H9 (cell line): ENCODE results near the gene DCAF11. TPM values are rescaled to one million over a fixed set of nuclear protein-coding genes. Genes with fewer than 3 reads are reported as not detected.

ENCODE experiments used
- DNase-seq: peaks from one replicate; pipeline ENCODE4 v3.0.0-alpha.2; 2017
- H2AFZ ChIP-seq: one replicate; pipeline ENCODE4 v1.6.1; 2013; ENCODE audit warnings: mild to moderate bottlenecking, low read length, control low read depth, moderate library complexity
- H2AK5ac ChIP-seq: 2 replicates; pipeline ENCODE4 v1.6.1; 2013; ENCODE audit warnings: low read length, control low read depth, mixed read lengths; ENCODE audit not compliant: insufficient read length
- H2BK120ac ChIP-seq: one replicate; pipeline ENCODE4 v1.6.1; 2013; ENCODE audit warnings: low read depth, mild to moderate bottlenecking, low read length, control low read depth, inconsistent platforms; ENCODE audit not compliant: poor library complexity, severe bottlenecking
- H2BK12ac ChIP-seq: 2 replicates; pipeline ENCODE4 v1.6.1; 2013; ENCODE audit warnings: low read length, control low read depth, mixed read lengths, low read depth; ENCODE audit not compliant: insufficient read length
- H2BK15ac ChIP-seq: 2 replicates; pipeline ENCODE4 v1.6.1; 2013; ENCODE audit warnings: low read depth, low read length, control low read depth
- H2BK20ac ChIP-seq: one replicate; pipeline ENCODE4 v1.6.1; 2013; ENCODE audit warnings: low read depth, mild to moderate bottlenecking, low read length, control low read depth, inconsistent platforms; ENCODE audit not compliant: poor library complexity, severe bottlenecking
- H2BK5ac ChIP-seq: 2 replicates; pipeline ENCODE4 v1.6.1; 2013; ENCODE audit warnings: low read length, control low read depth, mixed read lengths; ENCODE audit not compliant: insufficient read length
- H3K14ac ChIP-seq: 2 replicates; pipeline ENCODE4 v1.6.1; 2013; ENCODE audit warnings: low read length, control low read depth; ENCODE audit not compliant: insufficient read depth
- H3K18ac ChIP-seq: 2 replicates; pipeline ENCODE4 v1.6.1; 2013; ENCODE audit warnings: low read depth, mild to moderate bottlenecking, mixed read lengths, low read length, control low read depth; ENCODE audit not compliant: insufficient read length
- H3K23ac ChIP-seq: 2 replicates; pipeline ENCODE4 v1.6.1; 2013; ENCODE audit warnings: low read length, control low read depth, mixed read lengths, low read depth; ENCODE audit not compliant: insufficient read length
- H3K23me2 ChIP-seq: 2 replicates; pipeline ENCODE4 v1.6.1; 2013; ENCODE audit warnings: low read depth, mild to moderate bottlenecking, mixed read lengths, low read length, control low read depth; ENCODE audit not compliant: insufficient read length, poor library complexity, severe bottlenecking
- H3K27ac ChIP-seq: 2 replicates; pipeline ENCODE4 v1.5.1; 2013; ENCODE audit warnings: low read length, control low read depth, mixed read lengths, low read depth; ENCODE audit not compliant: insufficient read length
- H3K27me3 ChIP-seq: 2 replicates; pipeline ENCODE4 v1.6.1; 2013; ENCODE audit warnings: low read length, control low read depth, inconsistent platforms; ENCODE audit not compliant: insufficient read depth
- H3K4ac ChIP-seq: 2 replicates; pipeline ENCODE4 v1.6.1; 2013; ENCODE audit warnings: low read depth, mild to moderate bottlenecking, control low read depth, inconsistent platforms, low read length, moderate library complexity
- H3K4me1 ChIP-seq: 2 replicates; pipeline ENCODE4 v1.6.1; 2013; ENCODE audit warnings: low read length, control low read depth, inconsistent platforms; ENCODE audit not compliant: insufficient read depth
- H3K4me2 ChIP-seq: 2 replicates; pipeline ENCODE4 v1.6.1; 2013; ENCODE audit warnings: low read length, control low read depth, mixed read lengths; ENCODE audit not compliant: insufficient read length, insufficient read depth
- H3K56ac ChIP-seq: 2 replicates; pipeline ENCODE4 v1.6.1; 2013; ENCODE audit warnings: low read depth, mild to moderate bottlenecking, mixed read lengths, low read length, control low read depth; ENCODE audit not compliant: insufficient read length
- H3K79me1 ChIP-seq: 2 replicates; pipeline ENCODE4 v1.6.1; 2013; ENCODE audit warnings: low read depth, mild to moderate bottlenecking, moderate library complexity, low read length, control low read depth, inconsistent platforms; ENCODE audit not compliant: insufficient read depth, poor library complexity, severe bottlenecking
- H3K79me2 ChIP-seq: 2 replicates; pipeline ENCODE4 v1.6.1; 2013; ENCODE audit warnings: low read length, control low read depth, inconsistent platforms; ENCODE audit not compliant: insufficient read depth
- H3K9ac ChIP-seq: 2 replicates; pipeline ENCODE4 v1.6.1; 2013; ENCODE audit warnings: low read length, control low read depth, mixed read lengths; ENCODE audit not compliant: insufficient read length; ENCODE audit errors: extremely low read depth
- H3K9me3 ChIP-seq: one replicate; pipeline ENCODE4 v1.6.1; 2013; ENCODE audit warnings: low read depth, low read length, inconsistent platforms; ENCODE audit not compliant: control insufficient read depth
- H3T11ph ChIP-seq: one replicate; pipeline ENCODE4 v1.6.1; 2013; ENCODE audit warnings: mild to moderate bottlenecking, low read length, control low read depth, inconsistent platforms
- H4K20me1 ChIP-seq: one replicate; pipeline ENCODE4 v1.6.1; 2013; ENCODE audit not compliant: control insufficient read depth, insufficient read length, insufficient read depth
- H4K5ac ChIP-seq: 2 replicates; pipeline ENCODE4 v1.6.1; 2013; ENCODE audit warnings: low read depth, mild to moderate bottlenecking, mixed read lengths, low read length, control low read depth; ENCODE audit not compliant: insufficient read length
- H4K8ac ChIP-seq: replicated peaks from 2 replicates; pipeline ENCODE4 v1.6.1; 2013; ENCODE audit warnings: low read length, control low read depth, mixed read lengths, low read depth; ENCODE audit not compliant: insufficient read length
- H4K91ac ChIP-seq: 2 replicates; pipeline ENCODE4 v1.6.1; 2013; ENCODE audit warnings: low read depth, mild to moderate bottlenecking, moderate library complexity, mixed read lengths, low read length, control low read depth; ENCODE audit not compliant: insufficient read length
- H3K27ac Mint-ChIP-seq, 3 experiments: 2 replicates in 2 of 3; 3 replicates in 1 of 3; pipeline ENCODE4 v1.8.0; 2020 to 2021; ENCODE audit warnings: mixed read lengths in 3 of 3, mild to moderate bottlenecking in 1 of 3, moderate library complexity in 1 of 3
- H3K27me3 Mint-ChIP-seq: 2 replicates; pipeline ENCODE4 v1.8.0; 2021; ENCODE audit warnings: low read depth, mild to moderate bottlenecking, moderate library complexity, mixed read lengths
- H3K36me3 Mint-ChIP-seq, 3 experiments: 2 replicates in 2 of 3; 3 replicates in 1 of 3; pipeline ENCODE4 v1.8.0; 2020 to 2021; ENCODE audit warnings: low read depth in 3 of 3, mixed read lengths in 3 of 3; ENCODE audit not compliant: insufficient read depth in 1 of 3
- H3K4me1 Mint-ChIP-seq, 2 experiments: 2 replicates each; pipeline ENCODE4 v1.8.0; 2020; ENCODE audit warnings: mixed read lengths in 2 of 2
- H3K4me3 Mint-ChIP-seq, 2 experiments: 2 replicates in 1 of 2; 3 replicates in 1 of 2; pipeline ENCODE4 v1.8.0; 2020 to 2021; ENCODE audit warnings: mild to moderate bottlenecking in 2 of 2, mixed read lengths in 2 of 2, moderate library complexity in 1 of 2
- H3K9me3 Mint-ChIP-seq, 2 experiments: 2 replicates in 1 of 2; 3 replicates in 1 of 2; pipeline ENCODE4 v1.8.0; 2020; ENCODE audit warnings: mild to moderate bottlenecking in 2 of 2, mixed read lengths in 2 of 2, moderate library complexity in 1 of 2
- CTCF ChIP-seq: fragments of 200-600 bp; sonication (generic); conservative IDR thresholded peaks from 3 replicates; pipeline ENCODE4 v1.8.0; 2021; ENCODE audit warnings: antibody characterized with exemption, mild to moderate bottlenecking
- WGBS: extraction: QIAGEN DNeasy Blood & Tissue Kit; methylation state at CpG from one replicate; pipeline ENCODE4 v1.1.7; 2013; ENCODE audit warnings: missing lambda C conversion rate, low lambda C conversion rate, mixed read lengths; ENCODE audit not compliant: insufficient read length; ENCODE audit errors: extremely low coverage; 5-methylcytosine and 5-hydroxymethylcytosine counted together
- total RNA-seq: library from RNA; stranded (reverse); gene quantifications from 2 replicates; pipeline ENCODE4 v1.2.1, GENCODE V29; 2021

Gene DCAF11
- total RNA-seq, 1 experiment from 2014 or later: 73.4 TPM

DNA sequence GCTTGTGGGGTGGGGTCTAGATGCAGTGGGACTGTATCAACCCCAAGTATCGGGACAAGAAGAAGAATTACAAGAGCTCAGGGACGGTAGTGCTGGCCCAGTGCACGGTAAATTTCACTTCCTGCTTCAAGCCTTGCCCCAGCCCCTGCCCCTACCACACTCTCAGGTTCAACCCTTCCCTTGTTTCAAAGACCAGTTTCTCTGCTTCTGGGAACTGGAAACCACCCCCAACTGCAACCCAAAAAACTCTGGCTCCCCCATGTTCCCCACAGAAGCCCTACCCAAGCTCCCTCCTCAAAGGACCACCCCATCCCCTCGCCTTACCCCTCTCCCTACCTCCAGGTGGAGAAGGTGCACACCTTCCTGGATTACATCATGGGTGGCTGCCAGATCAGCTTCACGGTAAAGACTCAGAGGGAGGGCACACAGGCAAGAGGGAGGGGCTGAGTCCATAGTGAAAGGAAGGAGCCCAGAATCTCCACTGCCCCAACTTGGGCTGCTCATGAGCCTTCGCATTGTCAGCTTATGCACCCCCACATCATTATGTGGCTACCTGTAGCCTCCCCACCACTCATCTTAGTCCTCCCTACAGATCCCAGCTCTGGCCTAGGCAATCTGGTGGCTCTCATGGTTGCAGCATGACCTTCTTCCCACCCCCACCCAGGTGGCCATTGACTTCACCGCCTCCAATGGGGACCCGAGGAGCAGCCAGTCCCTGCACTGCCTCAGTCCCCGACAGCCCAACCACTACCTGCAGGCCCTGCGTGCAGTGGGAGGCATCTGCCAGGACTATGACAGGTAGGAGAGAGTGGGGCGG lies 38.9 kb upstream of the DCAF11 start:
- Histone ChIP-seq H2BK5ac (no peak overlapping the region), H3K27me3 (no peaks in the 10 kb centered on the region), H4K91ac (no peak overlapping the region), H3K23me2 (no peaks in the 10 kb centered on the region), H3K79me2 (no peaks in the 10 kb centered on the region), H3K4me1 (peaks cover 5% of the 10 kb centered on the region; the same call in 1 of the 2 replicates), H2AFZ (no peak overlapping the region), H3K9me3 (no peaks in the 10 kb centered on the region), H2BK12ac (no peak overlapping the region), H3K4me2 (no peak overlapping the region), H3K56ac (no peak overlapping the region), H3K14ac (no peak overlapping the region; the same call in 1 of the 2 replicates), H4K5ac (no peak overlapping the region), H3K4ac (no peak overlapping the region), H3K9ac (no peak overlapping the region), H3K18ac (no peak overlapping the region), H2BK120ac (no peak overlapping the region), H3T11ph (no peak overlapping the region), H2BK15ac (no peak overlapping the region), H3K79me1 (no peaks in the 10 kb centered on the region), H4K20me1 (no peaks in the 10 kb centered on the region), H3K27ac (no peak overlapping the region), H3K23ac (no peak overlapping the region), H4K8ac (no peak overlapping the region), H2BK20ac (no peak overlapping the region), H2AK5ac (no peak overlapping the region)
- Mint-ChIP-seq H3K4me1 (peaks cover 29 to 38% of the 10 kb centered on the region in 2 experiments), H3K27ac (no peak overlapping the region; a peak in 2 of 7 replicates), H3K9me3 (no peaks in the 10 kb centered on the region), H3K27me3 (peaks cover 6% of the 10 kb centered on the region), H3K4me3 (no peak overlapping the region), H3K36me3 (no peaks in the 10 kb centered on the region)
- TF ChIP-seq CTCF: no peak
- no CpG with 5 or more reads among the region's 11 CpGs for WGBS
- no peak for DNase-seq
